Endothelial cell of umbilical vein (primary cell): ENCODE data around the gene PIRT. TPM values are rescaled to one million over a fixed set of nuclear protein-coding genes. Genes with fewer than 3 reads are reported as not detected.

Experiments used
- BruUV-seq: library from RNA; stranded (reverse); fragments of 400-500 nt; replicated peaks from 2 replicates; lab custom pipeline; 2021; lab: Mats Ljungman, UMichigan
- CTCF ChIA-PET: fragments of 300-600, 350-600 bp; sonication (Branson Sonifier 250); formaldehyde crosslinking; loops from one replicate; lab custom pipeline; 2021; ENCODE audit warnings: antibody characterized with exemption, inconsistent platforms; lab: Charles Lee
- POLR2A ChIA-PET: fragments of 300-600, 350-600 bp; sonication (Branson Sonifier 250); formaldehyde crosslinking; loops from one replicate; lab custom pipeline; 2021; ENCODE audit warnings: antibody characterized with exemption, inconsistent platforms; lab: Charles Lee
- DNase-seq: peaks from one replicate; pipeline ENCODE4 v3.0.0-alpha.2; 2011; ENCODE audit warnings: low read depth, low spot score
- FAIRE-seq: peaks from 2 replicates; lab custom pipeline; 2011; peaks lifted over from hg19 to GRCh38; lab: Jason Lieb, UNC
- H2AFZ ChIP-seq: 2 replicates; pipeline ENCODE4 v1.6.0; 2012; ENCODE audit warnings: low read depth, low read length, control low read depth, inconsistent platforms
- H3K27ac ChIP-seq: 2 replicates; pipeline ENCODE4 v1.5.1; 2011; ENCODE audit warnings: low read depth, mild to moderate bottlenecking, control low read depth, low read length, moderate library complexity; ENCODE audit not compliant: insufficient read depth
- H3K27me3 ChIP-seq, 2 experiments: 2 replicates each; pipeline versions ENCODE4 v1.6.0 to v1.6.1; 2011; ENCODE audit warnings: low read length in 2 of 2, mixed read lengths in 1 of 2; ENCODE audit not compliant: control insufficient read depth in 2 of 2, insufficient read depth in 2 of 2
- H3K36me3 ChIP-seq, 2 experiments: 2 replicates in 1 of 2; 3 replicates in 1 of 2; pipeline ENCODE4 v1.5.1; 2011; ENCODE audit warnings: low read length in 2 of 2, mild to moderate bottlenecking in 1 of 2, moderate library complexity in 1 of 2; ENCODE audit not compliant: control insufficient read depth in 2 of 2, insufficient read depth in 2 of 2; ENCODE audit errors: extremely low read depth in 1 of 2
- H3K4me1 ChIP-seq: 3 replicates; pipeline ENCODE4 v1.5.1; 2011; ENCODE audit warnings: mild to moderate bottlenecking, low read length; ENCODE audit not compliant: control insufficient read depth, insufficient read depth; ENCODE audit errors: extremely low read depth
- H3K4me2 ChIP-seq: 2 replicates; pipeline ENCODE4 v1.6.1; 2011; ENCODE audit warnings: low read length, control low read depth, mixed read lengths; ENCODE audit not compliant: insufficient read depth
- H3K4me3 ChIP-seq, 3 experiments: fragments of 200-600 bp in 1 of 3; sonication (generic), shearing (Covaris generic) in 1 of 3; replicated peaks in 1 of 3; 2 replicates each; pipeline ENCODE4 v1.5.1; 2011 to 2016; ENCODE audit warnings: control low read depth in 3 of 3, low read length in 3 of 3, mild to moderate bottlenecking in 2 of 3, inconsistent platforms in 1 of 3, low read depth in 1 of 3, moderate library complexity in 1 of 3; ENCODE audit not compliant: insufficient read depth in 1 of 3
- H3K79me2 ChIP-seq: 2 replicates; pipeline ENCODE4 v1.6.0; 2012; ENCODE audit warnings: low read length, inconsistent platforms; ENCODE audit not compliant: control insufficient read depth, insufficient read depth
- H3K9ac ChIP-seq: replicated peaks from 2 replicates; pipeline ENCODE3; 2011; ENCODE audit warnings: low read length, control low read depth; ENCODE audit not compliant: insufficient read depth; ENCODE audit errors: extremely low read depth
- H3K9me1 ChIP-seq: replicated peaks from 3 replicates; pipeline ENCODE4 v1.6.0; 2011; ENCODE audit warnings: mild to moderate bottlenecking, low read length; ENCODE audit not compliant: control insufficient read depth, insufficient read depth; ENCODE audit errors: extremely low read depth
- H3K9me3 ChIP-seq: replicated peaks from 2 replicates; pipeline ENCODE4 v1.5.1; 2012; ENCODE audit warnings: low read length, inconsistent platforms; ENCODE audit not compliant: control insufficient read depth, insufficient read depth
- H4K20me1 ChIP-seq: replicated peaks from 2 replicates; pipeline ENCODE3; 2011; ENCODE audit warnings: mild to moderate bottlenecking, low read length; ENCODE audit not compliant: control insufficient read depth, insufficient read depth; ENCODE audit errors: extremely low read depth
- CTCF ChIP-seq, 2 donors: IDR thresholded peaks; 1 replicate in 1 of 2; 2 replicates in 1 of 2; pipeline ENCODE4 v1.5.1; 2011; ENCODE audit warnings: low read length in 2 of 2, mild to moderate bottlenecking in 2 of 2, moderate library complexity in 2 of 2, control low read depth in 1 of 2, inconsistent platforms in 1 of 2, low read depth in 1 of 2; ENCODE audit not compliant: insufficient read depth in 1 of 2; ENCODE audit errors: extremely low read depth in 1 of 2
- EZH2 ChIP-seq: IDR thresholded peaks from 2 replicates; pipeline ENCODE4 v1.6.1; 2012; ENCODE audit warnings: borderline replicate concordance, low read depth, mild to moderate bottlenecking, moderate library complexity, low read length, inconsistent platforms; ENCODE audit not compliant: severe bottlenecking
- FOS ChIP-seq: IDR thresholded peaks from 2 replicates; pipeline ENCODE4 v1.6.1; 2011; ENCODE audit warnings: mild to moderate bottlenecking, low read length, moderate library complexity, borderline replicate concordance; ENCODE audit not compliant: insufficient read depth
- GATA2 ChIP-seq: IDR thresholded peaks from 2 replicates; pipeline ENCODE4 v1.7.0; 2011; ENCODE audit warnings: low read depth, mild to moderate bottlenecking, moderate library complexity, mixed read lengths, low read length; ENCODE audit not compliant: insufficient read length, insufficient read depth
- JUN ChIP-seq: IDR thresholded peaks from 2 replicates; pipeline ENCODE4 v1.6.1; 2011; ENCODE audit warnings: borderline replicate concordance, low read depth; ENCODE audit not compliant: insufficient read length, insufficient read depth
- MYC ChIP-seq: IDR thresholded peaks from one replicate; pipeline ENCODE4 v1.6.1; 2011; ENCODE audit warnings: mild to moderate bottlenecking, low read depth, low read length
- POLR2A ChIP-seq: IDR thresholded peaks from 2 replicates; pipeline ENCODE4 v1.6.1; 2012; ENCODE audit warnings: low read depth, mild to moderate bottlenecking, control low read depth, low read length
- POLR2AphosphoS5 ChIP-seq: IDR thresholded peaks from 2 replicates; pipeline ENCODE4 v1.6.1; 2012; ENCODE audit warnings: low read depth, mild to moderate bottlenecking, control low read depth, low read length, moderate library complexity; ENCODE audit not compliant: insufficient read depth
- dilution Hi-C: fragments of 300-500 bp; cut with MboI; formaldehyde crosslinking; loops from one replicate; pipeline ENCODE4 v1.15.0; 2019; ENCODE audit warnings: low sequenced_read_pairs; ENCODE audit not compliant: extremely low pct_ligation_motif_present
- intact Hi-C: fragments of 100-400 bp; cut with micrococcal nuclease; formaldehyde crosslinking; loops from one replicate; pipeline ENCODE4 v1.10.0; 2022
- polyA plus RNA-seq, 4 experiments: library from polyadenylated mRNA; depleted of rRNA in 3 of 4; stranded (reverse) in 3 of 4; unstranded in 1 of 4; fragments of >200 nt; gene quantifications; 2 replicates each; pipeline versions ENCODE4 v1.2.1 to v1.2.3, GENCODE V29; 2011 to 2012; ENCODE audit warnings: missing spikeins in 1 of 4
- total RNA-seq: library from RNA; stranded (reverse); gene quantifications from 2 replicates; pipeline ENCODE4 v1.2.3, GENCODE V29; 2021
- TF ChIP-seq, protein P1 (sequence below): IDR thresholded peaks from 2 replicates; pipeline ENCODE4 v1.6.1; 2011; ENCODE audit not compliant: insufficient read depth, insufficient read length

The PIRT gene
- total and polyA plus RNA-seq, 2 donors (not counting 3 experiments of a cell fraction or from before 2014, with no cell fraction given) = not detected

GRCh38 chr17:10798332-10798749 lies 39.5 kb downstream of the PIRT start:
- H3K79me2 ChIP-seq = no peaks in the 10 kb centered on the region
- intact Hi-C loops (no loop called here), dilution Hi-C loops (no loop called here)
- H3K4me2 ChIP-seq = no peak overlapping the region
- H3K9me1 ChIP-seq = no peaks in the 10 kb centered on the region
- H3K9ac ChIP-seq = no peak overlapping the region
- H3K36me3 ChIP-seq = no peaks in the 10 kb centered on the region
- no peak overlapping the region for H3K4me3 ChIP-seq
- ChIA-PET CTCF (no interaction called here), POLR2A (no interaction called here)
- BruUV-seq = no TSS peak
- TF ChIP-seq GATA2 = no peak
- TF ChIP-seq CTCF (IDR thresholded peaks at IDR 0.05; ENCODE audit: extremely low read depth in 1 of 2, insufficient read depth in 1 of 2, low read depth in 1 of 2, low read length in 2 of 2) = no peak
- TF ChIP-seq POLR2A = no peak
- TF ChIP-seq POLR2AphosphoS5 = no peak
- TF ChIP-seq EZH2 = no peak
- no peak for TF ChIP-seq JUN
- TF ChIP-seq, protein P1, sequence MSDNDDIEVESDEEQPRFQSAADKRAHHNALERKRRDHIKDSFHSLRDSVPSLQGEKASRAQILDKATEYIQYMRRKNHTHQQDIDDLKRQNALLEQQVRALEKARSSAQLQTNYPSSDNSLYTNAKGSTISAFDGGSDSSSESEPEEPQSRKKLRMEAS = no peak
- TF ChIP-seq MYC = no peak
- TF ChIP-seq FOS = no peak
- no peak overlapping the region for H3K27ac ChIP-seq
- FAIRE-seq (no peak), DNase-seq (no peak)
- no peaks in the 10 kb centered on the region for H3K9me3 ChIP-seq
- H3K4me1 ChIP-seq = no peaks in the 10 kb centered on the region
- no peaks in the 10 kb centered on the region for H4K20me1 ChIP-seq
- H2AFZ ChIP-seq = no peak overlapping the region
- no peaks in the 10 kb centered on the region for H3K27me3 ChIP-seq
